HL-60/S4 (cell line): ENCODE results near the gene ZNF648.
"Not testable (repeated sequence)": the region's sequence is repeated elsewhere in the genome, so short reads cannot be mapped to it uniquely, and the experiment has no call there.

Source experiments
- in situ Hi-C: fragments of 300-500 bp; cut with MboI; formaldehyde crosslinking; loops from 2 replicates; pipeline ENCODE4 v1.14.3; 2022; ENCODE audit warnings: low sequenced_read_pairs

The ZNF648 gene

GRCh38 chr1:182080955-182081582 is 19.6 kb upstream of the ZNF648 start:
- in situ Hi-C loops, result loop anchor here (10.0 kb wide), 3 partner anchors 314 to 704 kb away; partner anchors contain the start of genes GLUL and NPL

DNA sequence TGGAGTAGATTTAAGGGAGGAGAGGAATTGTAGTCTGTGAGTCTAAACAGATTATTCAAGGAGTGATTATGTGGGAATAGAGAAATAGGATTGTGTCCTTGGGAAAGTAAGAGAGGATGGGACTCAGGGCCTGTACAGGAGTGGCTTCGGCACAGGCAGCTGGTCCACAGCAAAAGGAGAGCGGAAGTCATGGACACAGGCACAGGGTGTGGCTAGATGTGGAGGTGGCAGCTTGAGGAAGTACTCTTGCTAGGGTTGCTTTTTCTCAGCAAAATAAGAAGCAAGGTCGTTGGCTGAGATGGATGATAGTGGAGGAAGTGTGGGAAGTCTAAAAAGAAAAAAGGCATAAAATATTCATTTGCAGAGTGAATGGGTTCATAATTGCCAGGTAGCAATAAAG is 18.5 kb upstream of the ZNF648 start:
- in situ Hi-C loops, result loop anchor here (10.0 kb wide), 3 partner anchors 315 to 705 kb away; partner anchors contain the start of genes GLUL and NPL

DNA sequence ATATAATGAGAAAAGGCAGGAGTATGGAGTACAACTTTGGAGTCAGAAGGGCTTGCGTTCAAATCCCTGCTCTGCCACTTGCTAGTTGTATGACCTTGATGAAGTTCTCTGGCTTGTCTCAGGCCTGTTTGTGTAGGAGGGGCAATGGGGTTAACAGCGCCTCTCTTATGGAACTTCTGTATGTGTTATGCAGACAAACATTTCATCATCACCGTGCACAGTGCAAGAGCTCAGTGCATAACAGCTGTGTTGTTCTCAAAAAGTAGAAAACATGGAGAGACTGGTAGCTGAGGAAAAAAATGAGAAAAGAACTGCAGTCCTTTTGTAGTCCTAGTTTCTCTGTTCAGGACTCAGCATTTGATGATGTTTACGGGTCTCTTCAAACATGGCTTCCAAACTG is 10.4 kb upstream of the ZNF648 start:
- in situ Hi-C loops, result loop anchor here (25.0 kb wide), 1 partner anchor 585 kb away; the partner anchor contains the start of gene CACNA1E

GRCh38 chr1:182069028-182069466 is 7.5 kb upstream of the ZNF648 start:
- in situ Hi-C loops, result loop anchor here (25.0 kb wide), 1 partner anchor 582 kb away; the partner anchor contains the start of gene CACNA1E

GRCh38 chr1:182066934-182067333 is 5.4 kb upstream of the ZNF648 start:
- in situ Hi-C loops, result loop anchor here (25.0 kb wide), 1 partner anchor 580 kb away; the partner anchor contains the start of gene CACNA1E

GRCh38 chr1:182065126-182065845 is 3.8 kb upstream of the ZNF648 start:
- in situ Hi-C loops, result loop anchor here (25.0 kb wide), 1 partner anchor 578 kb away; the partner anchor contains the start of gene CACNA1E

DNA sequence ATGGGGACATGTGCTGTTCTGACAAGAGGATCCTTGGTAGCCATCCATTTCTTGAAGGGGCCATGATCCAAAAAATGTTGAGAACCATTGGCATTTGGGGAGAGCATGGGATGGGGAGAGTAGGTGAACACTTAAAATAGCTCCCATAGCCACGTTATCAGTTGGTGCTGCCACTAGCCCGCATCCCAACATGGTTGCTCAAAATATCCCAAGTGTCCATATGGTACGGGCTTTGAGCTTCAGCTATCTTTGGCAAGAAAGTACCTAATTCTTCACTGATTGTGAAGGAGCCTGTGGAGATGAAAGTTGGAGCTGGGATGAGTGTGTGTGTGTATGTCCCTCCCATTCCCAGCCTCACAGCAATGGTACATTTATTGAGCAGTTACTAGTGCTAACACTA is 3.1 kb upstream of the ZNF648 start:
- in situ Hi-C loops, result loop anchor here (25.0 kb wide), 1 partner anchor 577 kb away; the partner anchor contains the start of gene CACNA1E

GRCh38 chr1:182062223-182062622 is 711 bp upstream of the ZNF648 start:
- in situ Hi-C loops, result loop anchor here (25.0 kb wide), 1 partner anchor 575 kb away; the partner anchor contains the start of gene CACNA1E

DNA sequence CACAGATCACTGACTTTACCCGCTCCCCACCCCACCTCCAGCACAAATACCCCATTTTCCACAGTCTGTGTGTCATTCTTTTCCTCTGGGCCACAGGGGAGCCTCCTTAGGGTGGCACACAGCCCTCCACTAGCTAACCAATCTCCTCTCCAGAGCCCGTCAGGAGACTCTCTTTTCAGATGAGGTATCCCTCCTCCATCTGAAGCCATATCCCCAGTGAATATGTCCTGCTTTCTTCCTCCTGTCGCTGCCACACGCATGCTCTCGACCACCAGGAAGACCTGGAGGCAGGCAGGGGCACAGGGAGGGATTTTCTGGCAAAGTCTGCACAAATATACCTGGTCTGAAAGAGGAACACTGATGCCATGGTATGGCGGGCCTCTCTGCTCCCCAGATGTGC is 635 bp downstream of the ZNF648 start:
- in situ Hi-C loops, result loop anchor here (25.0 kb wide), 1 partner anchor 574 kb away; the partner anchor contains the start of gene CACNA1E

DNA sequence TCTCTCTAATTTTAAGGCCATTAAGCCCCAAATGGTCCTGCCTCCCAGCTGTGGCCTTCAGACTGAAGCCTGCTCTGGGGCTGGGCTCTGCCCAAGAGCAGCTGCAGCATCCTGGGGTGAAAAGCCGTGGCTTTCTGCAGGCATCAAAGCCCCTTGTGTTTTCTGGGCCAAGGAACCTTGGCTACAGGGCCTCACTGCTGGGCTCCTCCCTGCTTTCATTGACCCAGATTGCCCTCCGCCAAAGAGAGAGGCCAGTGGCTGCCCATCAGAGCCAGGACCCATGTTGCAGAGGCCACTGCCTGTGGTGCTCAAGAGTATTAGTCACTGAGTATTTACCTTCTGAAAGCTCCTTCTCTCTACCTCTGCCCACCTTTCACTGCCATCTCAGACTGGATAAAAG is 1.6 kb downstream of the ZNF648 start:
- in situ Hi-C loops, result loop anchor here (25.0 kb wide), 1 partner anchor 573 kb away; the partner anchor contains the start of gene CACNA1E

GRCh38 chr1:182056601-182057366 is 4.7 kb downstream of the ZNF648 start:
- in situ Hi-C loops, result loop anchor here (25.0 kb wide), 1 partner anchor 569 kb away; the partner anchor contains the start of gene CACNA1E

- in situ Hi-C loops, result loop anchor here (25.0 kb wide), 1 partner anchor 568 kb away; the partner anchor contains the start of gene CACNA1E
Observed at GRCh38 chr1:182054698-182055326, 6.7 kb downstream of the ZNF648 start.

GRCh38 chr1:182052355-182052754 is 9.2 kb downstream of the ZNF648 start:
- in situ Hi-C loops, result loop anchor here (25.0 kb wide), 1 partner anchor 565 kb away; the partner anchor contains the start of gene CACNA1E

DNA sequence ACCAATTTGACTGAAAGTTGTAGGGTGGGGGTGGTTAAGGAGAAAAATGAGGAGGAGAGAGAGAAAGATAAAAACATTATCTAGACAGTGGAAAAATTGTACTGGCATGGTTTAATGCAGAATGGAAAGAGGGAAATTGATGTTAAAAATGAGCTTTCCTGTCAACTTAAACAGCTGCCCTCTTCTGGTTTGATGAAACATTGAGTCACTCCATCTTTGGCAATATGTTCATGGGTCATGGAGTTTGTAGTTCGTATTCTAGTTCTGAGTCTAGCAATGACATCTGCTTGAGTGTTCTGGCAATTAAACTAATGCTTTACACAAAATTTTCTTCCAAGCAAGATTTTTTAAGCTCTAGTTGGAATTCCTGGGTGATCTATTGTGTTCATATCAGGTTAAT is 9.6 kb downstream of the ZNF648 start:
- in situ Hi-C loops, result loop anchor here (25.0 kb wide), 1 partner anchor 565 kb away; the partner anchor contains the start of gene CACNA1E

DNA sequence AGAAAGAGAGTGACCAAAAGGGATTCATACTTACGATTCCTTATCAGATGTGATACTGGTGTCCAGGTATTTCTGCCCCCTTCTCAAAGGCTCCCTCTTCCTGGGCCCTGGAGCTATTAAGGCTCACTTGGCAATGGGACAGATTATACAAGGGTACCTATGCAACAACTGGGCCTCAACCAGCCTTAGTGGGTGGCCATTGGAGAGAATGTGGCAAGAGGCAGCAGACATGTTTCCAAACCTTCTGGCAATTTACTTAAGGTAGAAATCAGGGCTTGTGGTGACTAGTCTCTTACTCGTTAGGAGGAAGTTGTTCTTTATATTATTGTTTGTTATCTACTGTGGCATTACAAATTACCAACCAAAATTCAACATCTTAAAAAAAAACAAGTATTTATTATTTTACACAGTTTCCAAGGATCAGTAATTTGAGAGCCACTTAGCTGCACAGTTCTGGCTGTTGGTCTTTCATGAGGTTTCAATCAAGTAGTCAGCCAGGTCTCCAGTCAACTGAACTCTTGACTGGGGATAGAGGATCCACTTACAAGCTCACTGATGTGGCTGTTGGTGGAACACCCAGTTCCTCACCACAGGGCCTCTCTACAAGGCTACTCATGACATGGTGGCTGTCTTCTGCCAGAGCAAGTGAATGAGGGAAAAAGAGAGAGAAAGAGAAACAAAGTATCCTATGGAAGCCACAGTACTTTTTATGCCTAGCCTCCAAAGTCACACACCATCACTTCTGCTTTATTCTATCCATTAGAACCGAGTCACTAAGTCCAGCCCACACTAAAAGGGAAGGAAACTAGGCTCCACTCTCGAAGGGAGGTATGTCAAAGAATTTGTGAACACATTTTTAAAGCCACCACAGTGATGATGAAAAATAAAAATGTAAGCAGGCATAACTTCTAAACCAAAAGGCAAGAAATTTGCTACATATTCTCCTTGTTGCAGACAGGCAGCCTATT is 10.7 kb downstream of the ZNF648 start:
- in situ Hi-C loops, result loop anchor here (25.0 kb wide), 1 partner anchor 563 kb away; the partner anchor contains the start of gene CACNA1E

- in situ Hi-C loops, result no loop called here
Observed at GRCh38 chr1:182048562-182048961, 12.9 kb downstream of the ZNF648 start.

DNA sequence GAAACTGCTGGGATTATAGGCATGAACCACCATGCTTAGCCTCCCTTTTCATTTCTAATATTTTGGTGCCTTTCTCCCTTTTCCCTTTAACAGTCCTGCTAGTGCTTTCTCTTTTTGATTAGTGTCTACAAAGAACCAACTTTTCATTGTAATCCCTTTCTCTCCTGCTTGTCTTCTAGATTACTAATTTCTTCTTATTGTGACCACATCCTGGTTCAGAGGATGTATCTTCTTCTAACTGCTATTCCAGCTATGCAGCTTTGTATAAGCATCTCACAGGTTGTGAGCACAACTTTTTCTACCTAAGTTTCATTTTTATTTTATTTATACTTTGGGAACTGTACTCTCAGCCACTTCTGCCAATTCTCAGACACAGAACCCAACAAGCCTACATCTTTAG is 14.7 kb downstream of the ZNF648 start:
- in situ Hi-C loops, result no loop called here

GRCh38 chr1:182045481-182045880 is 16.0 kb downstream of the ZNF648 start:
- in situ Hi-C loops, result not testable (repeated sequence)

DNA sequence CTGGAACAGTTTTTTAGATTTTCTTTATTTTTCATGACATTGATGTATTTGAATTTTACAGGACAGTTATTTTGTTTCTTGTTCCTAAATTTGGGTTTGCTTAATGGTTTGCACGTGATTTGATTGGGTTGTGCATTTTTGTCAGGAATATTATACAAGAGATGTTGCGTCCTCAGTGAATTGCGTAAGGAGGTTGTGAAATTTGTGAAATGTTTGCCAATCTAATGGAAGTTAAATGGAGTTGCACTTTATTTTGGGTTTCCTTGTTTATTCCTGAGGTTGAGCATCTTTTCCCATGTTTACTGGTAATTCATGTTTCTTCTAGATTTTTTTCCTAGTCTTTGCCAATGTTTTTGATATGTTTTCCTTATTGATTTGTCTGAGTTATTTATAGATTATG is 19.9 kb downstream of the ZNF648 start:
- in situ Hi-C loops, result no loop called here
